HG02610 (cell line): Measurements from ENCODE around the gene ATP11C.
"Not testable (repeated sequence)": the region's sequence is repeated elsewhere in the genome, so short reads cannot be mapped to it uniquely, and the experiment has no call there.

Source experiments
- ATAC-seq: cut with Tn5 transposase; IDR thresholded peaks from one replicate; pipeline ENCODE4 v1.9.1; 2021; ENCODE audit warnings: mild to moderate bottlenecking, moderate library complexity; ENCODE audit not compliant: unreplicated experiment

The ATP11C gene

DNA sequence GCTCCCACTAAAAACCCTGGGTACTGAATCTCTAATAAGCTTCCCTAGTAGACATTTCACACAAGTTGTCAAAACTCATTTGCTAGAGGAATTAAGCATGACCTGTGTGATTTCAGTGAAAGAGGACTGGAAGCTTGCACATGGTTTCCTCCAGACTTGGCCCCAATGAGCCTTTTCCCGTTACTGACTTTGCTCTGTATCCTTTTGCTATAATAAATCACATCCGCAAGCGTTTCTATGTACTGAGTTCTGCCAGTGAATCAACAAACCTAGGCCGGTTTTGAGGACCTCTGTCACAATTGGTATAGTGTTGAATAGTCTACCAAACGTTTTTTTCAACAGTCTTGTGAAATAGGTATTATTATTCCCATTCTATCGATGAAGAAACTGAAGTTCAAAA lies 8.2 kb downstream of the ATP11C start:
- no peak for ATAC-seq

DNA sequence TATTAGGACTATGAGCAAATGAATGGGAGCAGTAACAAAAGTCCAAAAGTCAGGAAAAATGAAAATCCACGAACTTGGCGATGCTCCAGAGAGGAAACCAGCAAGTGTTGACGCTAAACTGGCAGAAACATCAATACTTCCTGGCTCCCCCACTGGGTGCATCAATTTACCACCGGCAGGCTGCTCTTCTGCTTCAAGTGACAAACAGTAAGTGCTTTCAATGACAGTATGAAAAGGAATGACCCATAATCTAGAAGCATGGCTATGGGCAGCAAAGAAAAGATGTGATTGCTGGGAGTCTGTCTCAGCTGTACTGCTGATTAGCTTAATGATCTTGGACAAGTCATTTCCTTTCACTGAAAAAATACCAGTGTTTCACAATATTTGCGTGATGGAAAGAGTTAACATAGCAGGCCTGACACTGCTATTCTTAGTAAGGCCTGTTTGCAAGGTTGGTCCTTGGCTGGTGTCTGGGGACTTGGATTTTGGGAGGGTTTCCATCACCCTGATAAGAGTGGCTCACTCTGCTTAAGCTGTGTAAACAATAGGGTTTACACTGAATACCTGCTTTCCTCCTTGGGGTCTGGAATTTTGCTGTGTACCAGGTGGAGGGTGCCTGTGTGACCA lies 8.7 kb downstream of the ATP11C start:
- no peak for ATAC-seq

DNA sequence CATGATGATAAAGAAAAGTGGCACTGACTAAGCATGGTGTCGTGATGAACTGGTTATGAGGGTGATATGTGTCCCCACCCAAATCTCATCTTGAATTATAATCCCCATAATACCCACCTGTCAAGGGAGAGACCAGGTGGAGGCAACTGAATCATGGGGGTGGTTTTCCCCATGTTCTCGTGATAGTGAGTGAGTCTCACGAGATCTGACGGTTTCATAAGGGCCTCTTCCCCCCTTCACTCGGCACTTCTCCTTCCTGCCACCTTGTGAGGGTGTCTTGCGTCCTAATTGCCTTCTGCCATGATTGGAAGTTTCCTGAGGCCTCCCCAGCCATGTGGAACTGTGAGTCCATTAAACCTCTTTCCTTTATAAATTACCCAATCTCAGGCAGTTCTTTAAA lies 11.7 kb downstream of the ATP11C start:
- not testable (repeated sequence) for ATAC-seq

DNA sequence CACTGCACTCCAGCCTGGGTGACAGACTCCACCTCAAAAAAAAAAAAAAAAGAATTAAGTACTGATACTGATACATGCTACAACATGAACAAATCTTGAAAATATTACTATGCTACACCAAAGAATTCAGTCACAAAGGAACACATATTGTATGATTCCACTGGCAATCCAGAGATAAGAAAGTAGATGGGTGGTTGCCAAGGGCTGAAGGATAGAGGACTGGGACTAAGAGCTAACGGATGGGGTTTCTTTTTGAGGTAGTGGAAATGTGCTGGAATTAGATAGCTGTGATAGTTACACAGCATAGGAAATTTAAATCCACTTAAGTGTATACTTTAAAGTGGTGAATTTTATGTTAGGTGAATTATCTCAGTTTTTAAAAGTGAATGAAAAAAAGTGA lies 12.5 kb downstream of the ATP11C start:
- ATAC-seq, result no peak

DNA sequence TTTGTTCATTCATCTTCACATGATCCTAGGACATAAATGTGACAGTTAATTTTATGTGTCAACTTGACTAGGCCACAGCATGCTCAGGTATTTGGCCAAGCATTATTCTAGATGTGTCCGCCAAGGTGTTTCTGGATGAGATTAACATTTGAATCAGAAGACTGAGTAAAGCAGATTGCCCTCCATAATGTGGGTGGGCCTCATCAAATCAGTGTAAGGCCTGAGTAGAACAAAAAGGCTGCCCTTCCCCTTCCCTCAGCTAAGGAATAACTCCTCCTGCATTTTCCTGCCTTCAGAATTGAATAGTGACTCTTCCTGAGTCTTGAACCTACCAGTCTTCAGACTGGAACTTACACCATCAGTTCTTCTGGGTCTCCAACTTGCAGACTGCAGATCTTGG lies 18.4 kb downstream of the ATP11C start:
- ATAC-seq, result no peak

DNA sequence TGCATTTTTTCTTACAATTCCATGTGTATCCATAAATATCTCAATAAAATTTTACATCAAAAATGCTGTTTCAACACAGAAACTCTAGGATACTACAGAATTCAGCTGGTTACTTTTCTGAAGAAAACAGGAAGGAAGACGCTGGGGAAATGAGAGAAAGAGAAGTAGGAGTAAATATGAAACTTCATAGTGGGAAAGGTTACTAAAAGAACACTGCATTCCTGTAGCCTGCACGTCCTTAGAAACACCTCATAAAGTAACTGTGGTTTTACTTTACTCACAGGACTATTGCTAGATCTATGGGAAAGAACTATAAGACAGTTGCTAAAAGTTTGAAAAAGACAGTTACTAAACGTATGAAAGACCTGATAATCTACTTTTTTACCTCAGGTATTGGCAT lies 23.1 kb downstream of the ATP11C start:
- ATAC-seq, result peak; percentile 78

DNA sequence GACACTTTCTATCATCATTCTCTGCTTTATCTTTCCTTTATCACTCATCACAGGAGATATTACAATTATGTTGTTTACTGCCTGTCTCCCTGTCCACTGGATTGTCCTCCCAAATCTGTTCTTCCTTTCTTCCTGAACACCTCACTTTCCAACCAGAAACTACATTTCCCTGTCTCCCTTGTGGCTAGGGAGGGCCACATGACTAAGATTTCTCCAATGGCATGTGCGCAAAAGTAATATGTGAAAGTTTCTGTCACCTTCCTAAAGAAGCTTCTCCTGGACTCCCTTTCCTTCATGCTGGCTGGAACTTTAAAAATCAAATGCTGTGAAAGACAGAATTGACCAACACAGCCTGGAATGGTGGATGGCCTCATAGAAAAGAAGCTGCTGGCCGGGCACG lies 25.8 kb downstream of the ATP11C start:
- no peak for ATAC-seq

DNA sequence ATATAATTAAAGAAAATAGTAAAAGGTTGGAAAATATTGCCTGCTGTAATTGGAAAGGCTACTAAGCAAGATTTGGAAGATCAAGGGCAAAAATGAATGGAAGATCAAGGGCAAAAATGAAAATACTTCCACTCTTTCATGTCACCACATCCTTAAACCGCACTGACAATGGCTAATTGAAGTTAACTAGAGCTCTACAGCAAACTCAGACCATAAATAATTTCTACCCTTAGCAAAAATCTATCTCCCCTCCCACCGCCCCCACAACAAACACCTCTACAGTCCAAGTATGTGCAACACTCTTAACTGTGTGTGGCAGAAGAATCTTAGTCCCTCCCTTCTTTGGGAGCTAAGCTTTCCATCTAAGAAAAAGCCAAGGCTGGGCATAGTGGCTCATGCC lies 27.1 kb downstream of the ATP11C start:
- no peak for ATAC-seq

DNA sequence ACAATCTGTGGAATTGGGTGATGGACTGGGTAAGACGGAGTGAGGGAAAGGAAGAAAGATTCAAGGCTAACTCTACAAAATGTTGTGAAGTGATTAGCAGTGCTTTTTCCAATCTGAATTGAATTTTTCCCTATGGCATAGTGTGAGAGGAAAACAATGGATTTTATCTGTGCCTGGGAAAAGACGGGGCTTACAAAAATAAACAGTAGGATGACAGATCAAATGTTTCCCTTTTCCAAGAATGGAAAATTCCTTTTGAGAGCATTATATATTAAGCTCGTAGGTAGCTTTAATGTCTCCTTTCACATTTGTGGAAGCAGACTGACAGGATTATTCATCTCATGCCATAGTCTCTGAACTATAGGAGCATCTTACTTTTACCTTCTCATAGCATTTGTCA lies 27.8 kb downstream of the ATP11C start:
- no peak for ATAC-seq

DNA sequence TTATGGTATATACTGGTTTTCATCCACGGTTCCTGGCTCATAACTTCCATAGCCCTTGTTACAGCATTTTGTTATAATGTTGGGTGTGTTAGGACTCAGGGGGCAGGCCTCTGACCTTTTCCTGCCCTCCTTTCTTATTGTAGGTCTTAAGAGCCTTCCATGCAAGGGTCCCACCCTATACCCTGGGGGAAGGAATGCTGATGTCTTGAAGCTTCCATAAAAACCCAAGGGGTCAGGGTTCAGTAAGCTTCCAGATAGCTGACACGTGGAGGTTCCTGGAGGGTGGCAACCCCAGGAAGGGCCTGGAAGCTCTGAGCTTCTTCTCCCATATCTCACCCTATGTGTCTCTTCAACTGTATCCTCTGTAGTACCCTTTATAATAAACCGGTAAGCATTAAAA lies 29.6 kb downstream of the ATP11C start:
- no peak for ATAC-seq

DNA sequence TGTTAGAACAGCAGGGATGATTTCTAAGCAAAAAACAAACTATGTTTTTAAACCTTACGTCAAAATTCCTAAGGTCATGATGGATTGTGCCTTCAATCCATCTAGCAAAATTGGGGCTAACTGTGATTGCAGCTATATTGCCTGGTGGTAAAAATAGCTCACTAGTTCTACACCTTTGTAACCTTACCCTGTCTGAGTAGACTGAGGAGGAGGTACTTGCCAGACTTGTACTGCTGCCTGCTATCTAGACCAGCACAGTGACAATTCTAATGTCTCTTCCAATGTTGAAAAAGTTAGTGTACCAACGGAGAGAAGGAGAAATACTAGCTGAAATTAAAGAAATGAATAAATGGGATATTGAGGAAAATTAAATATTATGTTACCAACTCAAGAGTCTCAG lies 30.3 kb downstream of the ATP11C start:
- no peak for ATAC-seq

DNA sequence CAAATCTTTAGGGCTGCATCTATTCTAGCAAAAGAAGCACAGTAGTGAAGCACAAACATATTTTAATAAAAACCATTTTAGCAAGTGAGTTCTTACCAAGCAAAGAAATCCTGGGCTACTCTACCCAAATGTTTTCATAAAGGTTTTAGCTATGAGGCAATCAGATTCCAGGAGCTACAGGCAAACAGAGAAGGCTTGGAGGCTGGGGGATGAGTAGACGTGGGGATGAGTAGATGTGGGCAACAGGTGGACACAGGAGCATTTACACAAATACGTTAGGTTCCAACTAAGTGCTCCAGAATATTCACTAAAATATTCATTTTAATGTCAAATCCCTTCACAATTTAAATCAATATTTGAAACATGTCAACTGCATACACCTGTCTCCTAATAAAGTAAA lies 34.5 kb downstream of the ATP11C start:
- ATAC-seq, result no peak

DNA sequence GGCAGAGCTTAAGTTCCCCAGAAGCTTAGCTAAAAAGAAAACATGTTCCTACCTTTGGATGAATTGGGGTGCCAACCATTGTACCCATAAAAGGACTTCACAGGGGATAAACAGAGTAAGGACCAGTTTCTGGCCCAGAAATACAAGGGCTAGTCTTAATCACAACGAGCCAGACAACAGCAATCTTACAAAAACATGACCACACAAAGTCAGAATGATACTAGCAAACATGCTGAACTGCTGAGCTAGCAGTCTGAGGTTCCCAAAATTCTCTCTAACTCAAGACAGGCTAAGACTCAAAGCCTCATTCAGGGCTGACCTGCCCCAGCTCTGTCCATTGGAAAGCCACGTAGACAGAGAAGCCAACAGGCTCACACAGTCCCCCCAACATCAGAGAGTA lies 40.3 kb downstream of the ATP11C start:
- peak; percentile 95 for ATAC-seq

DNA sequence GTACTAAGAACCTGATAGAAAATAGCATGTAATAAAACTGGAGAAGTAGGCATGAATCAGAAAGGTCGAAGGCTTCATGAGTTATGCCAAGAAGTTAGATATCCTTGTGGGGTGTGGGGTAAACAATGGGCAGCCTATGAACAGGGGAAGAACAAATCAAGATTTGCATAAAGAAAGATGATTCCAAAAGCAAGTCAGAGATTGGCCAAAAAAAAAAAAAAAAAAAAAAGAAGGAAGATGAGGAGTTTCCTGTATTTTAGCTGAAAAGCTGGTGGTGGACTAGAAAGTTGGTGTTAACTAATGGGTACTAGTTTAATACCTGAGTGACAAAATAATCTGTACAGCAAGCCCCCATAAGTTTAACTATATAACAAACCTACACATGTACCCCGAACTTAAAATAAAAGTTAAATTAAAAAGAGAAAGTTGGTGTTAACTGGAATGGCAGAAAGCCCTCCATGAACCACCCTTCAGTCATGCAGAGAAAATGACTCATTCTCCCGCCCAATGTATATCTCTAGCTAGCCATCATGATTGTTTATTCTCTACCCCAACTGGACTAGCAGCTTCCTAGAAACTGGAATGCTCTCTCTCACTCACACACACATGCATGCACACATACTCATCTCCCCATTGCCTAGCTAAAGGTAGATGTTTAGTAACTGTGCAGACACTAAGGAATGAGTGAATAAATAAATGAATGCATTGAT lies 41.7 kb downstream of the ATP11C start:
- ATAC-seq, result no peak

DNA sequence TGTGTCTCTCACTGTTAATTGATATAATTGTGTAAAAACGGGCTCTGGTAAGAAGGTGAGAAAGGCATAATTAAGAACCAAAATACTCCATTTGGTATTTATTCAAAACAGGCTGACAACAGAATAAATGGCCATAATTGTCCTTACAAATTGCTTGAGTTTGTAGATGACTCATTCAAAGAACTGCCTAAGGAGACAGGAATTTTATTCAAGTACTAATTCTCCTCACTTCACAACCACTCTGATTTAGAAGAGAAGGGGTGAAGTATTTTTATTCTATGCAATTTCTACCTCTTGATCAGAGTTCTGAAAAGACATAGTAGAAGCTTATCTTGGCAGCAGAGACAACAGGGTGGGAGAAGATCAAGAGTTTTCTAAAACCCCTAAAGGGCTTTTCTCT lies 43.1 kb downstream of the ATP11C start:
- ATAC-seq, result no peak

DNA sequence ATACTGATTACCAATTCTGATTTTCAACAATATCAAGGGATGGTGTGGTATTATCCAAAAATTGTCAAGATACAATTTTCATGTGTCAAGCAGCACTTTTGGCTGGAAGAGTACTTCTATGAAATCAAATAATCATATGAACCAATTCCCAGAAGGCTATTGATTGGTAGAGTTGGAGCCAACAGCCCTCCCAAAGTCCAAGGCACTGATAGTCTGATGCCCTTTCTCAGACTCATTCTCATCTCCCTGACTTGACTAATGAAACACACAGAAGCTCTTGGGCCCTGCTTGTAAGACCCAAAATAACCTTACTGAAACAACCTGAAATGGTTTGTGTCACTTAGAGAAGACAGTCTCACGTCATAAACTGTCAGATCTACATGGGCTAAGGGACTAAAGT lies 48.9 kb downstream of the ATP11C start:
- no peak for ATAC-seq

DNA sequence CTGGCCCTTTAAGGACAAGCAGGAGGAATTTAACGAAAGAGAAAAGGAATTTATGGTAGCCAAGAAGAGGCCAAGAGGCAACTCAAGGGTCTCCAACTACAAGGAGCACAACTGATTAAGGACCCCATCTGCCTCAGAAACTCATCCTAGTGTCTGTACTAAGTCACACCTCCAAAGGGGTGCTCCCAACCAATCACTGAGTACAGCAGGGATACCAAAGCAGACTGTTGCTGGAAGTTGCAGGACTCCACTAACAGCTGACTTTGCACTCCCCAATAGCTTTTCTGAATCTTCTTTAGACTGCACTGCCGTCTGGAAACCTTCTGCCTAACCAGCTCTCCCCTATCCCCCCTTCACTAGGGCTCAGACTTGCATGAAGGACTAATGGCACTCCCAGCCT lies 50.6 kb downstream of the ATP11C start:
- no peak for ATAC-seq

DNA sequence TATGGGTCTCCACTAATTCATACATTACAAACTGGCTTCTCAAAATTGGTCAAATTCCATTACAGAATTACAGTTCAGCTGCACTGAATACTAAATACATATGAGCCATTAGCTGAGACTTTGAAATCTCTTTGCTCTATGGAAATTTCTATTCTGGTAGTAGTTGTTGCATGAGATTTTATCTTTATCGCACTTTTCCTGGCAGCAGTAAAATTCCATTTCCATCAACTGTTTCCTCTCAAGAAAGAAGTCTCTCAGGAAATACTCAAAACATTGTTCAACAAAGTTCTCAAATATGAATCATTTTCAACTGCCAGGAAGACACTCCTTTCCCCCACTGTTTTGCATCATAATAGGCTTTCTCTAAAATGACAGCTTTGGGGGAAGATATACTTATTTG lies 51.3 kb downstream of the ATP11C start:
- no peak for ATAC-seq

DNA sequence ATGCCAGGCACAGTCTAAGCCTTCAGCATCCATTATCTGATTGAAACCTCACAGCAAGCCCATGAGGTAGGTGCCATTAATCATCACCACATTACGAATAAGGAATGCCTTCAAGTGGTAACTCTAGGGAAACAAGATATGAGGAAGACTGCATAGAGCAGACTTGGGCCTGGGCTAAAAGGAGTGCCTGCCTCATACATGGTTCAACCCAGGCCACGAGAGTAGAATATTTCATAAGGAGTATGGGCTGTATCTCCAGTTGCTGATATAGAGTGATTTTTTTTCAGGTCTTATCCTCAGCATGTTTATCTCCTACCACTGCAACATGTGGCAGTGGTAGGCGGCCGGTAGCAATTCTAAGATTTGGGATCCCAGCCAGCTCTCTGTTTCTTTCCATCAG lies 51.7 kb downstream of the ATP11C start:
- no peak for ATAC-seq

DNA sequence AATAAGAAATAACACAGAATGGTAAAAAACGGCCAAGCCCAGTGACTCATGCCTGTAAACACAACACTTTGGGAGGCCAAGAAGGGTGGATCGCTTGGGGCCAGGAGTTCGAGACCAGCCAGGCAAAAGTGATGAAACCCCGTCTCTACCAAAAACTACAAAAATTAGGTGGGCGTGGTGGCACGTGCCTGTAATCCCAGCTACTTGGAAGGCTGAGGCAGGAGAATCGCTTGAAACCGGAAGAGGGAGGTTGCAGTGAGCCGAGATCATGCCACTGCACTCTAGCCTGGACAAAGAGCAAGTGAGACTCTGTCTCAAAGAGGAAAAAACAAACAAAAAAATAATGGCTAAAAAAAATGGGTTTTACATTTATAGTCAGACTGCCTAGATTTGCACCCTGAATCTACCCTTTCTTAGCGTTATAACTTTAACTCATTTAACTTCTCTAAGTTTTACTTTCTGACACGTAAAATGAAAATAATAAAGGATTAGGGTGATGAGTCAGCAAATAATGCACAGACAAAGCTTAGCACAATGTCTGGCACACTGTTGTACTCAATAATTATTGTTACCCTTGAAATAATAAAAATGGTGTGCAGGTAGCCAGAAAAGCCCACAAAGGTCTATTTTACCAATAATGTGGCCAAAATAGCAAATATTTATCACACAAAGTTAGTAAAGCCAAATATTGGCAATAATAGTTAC lies 55.0 kb downstream of the ATP11C start:
- ATAC-seq, result no peak

DNA sequence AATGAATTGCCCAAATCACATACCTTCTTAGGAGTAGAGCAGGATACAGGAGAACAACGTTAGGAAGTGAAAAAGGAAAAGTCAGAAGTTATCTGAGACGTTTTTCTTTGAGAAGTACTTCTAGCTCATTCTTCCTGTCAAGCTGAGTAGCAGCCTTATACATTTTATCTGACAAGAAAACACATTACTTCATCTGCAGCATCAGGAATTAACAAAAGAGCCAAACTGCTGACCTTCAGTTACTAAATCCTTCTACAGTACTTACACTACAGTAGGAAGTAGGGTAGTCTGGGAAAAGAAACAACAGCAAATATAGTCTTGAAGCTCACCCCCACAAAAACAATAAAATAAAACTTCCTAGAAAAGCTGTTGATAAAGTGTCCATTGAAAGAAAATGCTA lies 57.0 kb downstream of the ATP11C start:
- no peak for ATAC-seq

DNA sequence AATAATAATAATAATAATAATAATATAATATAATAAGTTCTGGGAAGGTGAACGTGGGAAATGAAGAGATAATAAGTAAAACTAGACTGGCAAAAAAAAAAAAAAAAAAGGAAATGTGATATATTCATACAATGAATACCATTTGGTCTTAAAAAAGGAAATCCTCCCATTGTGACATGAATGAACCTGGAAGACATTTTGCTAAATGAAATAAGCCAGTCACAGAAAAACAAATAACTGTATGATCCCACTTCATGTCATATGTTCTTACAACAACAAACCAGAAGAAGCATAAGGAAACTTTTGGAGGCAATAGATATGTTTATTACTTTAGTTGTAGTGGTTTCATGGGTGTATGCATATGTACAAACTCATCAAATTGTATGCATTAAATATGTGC lies 63.1 kb downstream of the ATP11C start:
- ATAC-seq, result no peak
